HG03097 (cell line): ENCODE data around the gene PCBP4.

ENCODE experiments used
- ATAC-seq: cut with Tn5 transposase; IDR thresholded peaks from one replicate; pipeline ENCODE4 v1.9.1; 2021; ENCODE audit not compliant: unreplicated experiment, low FRiP score

PCBP4 gene

GRCh38 chr3:51974963-51975851 is 8.0 kb upstream of the PCBP4 start, which contains the start of gene ABHD14A:
Gene ABHD14A (plus strand): TSS chr3:51975064. CDS start chr3:51975136, 72 bp downstream.
- ATAC-seq = peak; percentile 31

GRCh38 chr3:51974277-51974962 is 7.2 kb upstream of the PCBP4 start:
- peak; percentile 14 for ATAC-seq

- no peak for ATAC-seq
These were observed 4.1 kb upstream of the PCBP4 start for GRCh38 chr3:51971350-51971749.

GRCh38 chr3:51970606-51971300 is 3.5 kb upstream of the PCBP4 start:
- ATAC-seq = no peak

GRCh38 chr3:51969841-51970240 is 2.6 kb upstream of the PCBP4 start:
- ATAC-seq = no peak

- no peak for ATAC-seq
These were observed 1.8 kb upstream of the PCBP4 start for GRCh38 chr3:51968883-51969678.

GRCh38 chr3:51968170-51968775 is 1.0 kb upstream of the PCBP4 start:
- ATAC-seq = no peak

- ATAC-seq = no peak
These were observed 301 bp downstream of the PCBP4 start for GRCh38 chr3:51966922-51967383.

GRCh38 chr3:51966486-51966885 is 768 bp downstream of the PCBP4 start:
- no peak for ATAC-seq

GRCh38 chr3:51966016-51966415 is 1.2 kb downstream of the PCBP4 start:
- ATAC-seq = no peak

- ATAC-seq = no peak
These were observed 2.7 kb downstream of the PCBP4 start for GRCh38 chr3:51964521-51964920.

- ATAC-seq = no peak
These were observed 3.3 kb downstream of the PCBP4 start for GRCh38 chr3:51963951-51964451.

- no peak for ATAC-seq
These were observed 4.3 kb downstream of the PCBP4 start for GRCh38 chr3:51962854-51963530.

- ATAC-seq = no peak
These were observed 5.4 kb downstream of the PCBP4 start for GRCh38 chr3:51961602-51962569.

GRCh38 chr3:51961011-51961410 is 6.2 kb downstream of the PCBP4 start:
- no peak for ATAC-seq

- ATAC-seq = no peak
These were observed 6.9 kb downstream of the PCBP4 start for GRCh38 chr3:51960386-51960785.

GRCh38 chr3:51959651-51960050 is 7.6 kb downstream of the PCBP4 start:
- no peak for ATAC-seq
